H1 (cell line): Measurements from ENCODE around the gene UBL4B. TPM values are rescaled to one million over a fixed set of nuclear protein-coding genes. Genes with fewer than 3 reads are reported as not detected.

Source experiments
- CTCF ChIA-PET: fragments of 300-600 bp; sonication (Branson Sonifier 250); formaldehyde crosslinking; loops from one replicate; lab custom pipeline; 2021; ENCODE audit not compliant: partially characterized antibody; lab: Charles Lee
- POLR2A ChIA-PET: fragments of 300-600 bp; sonication (Branson Sonifier 250); formaldehyde crosslinking; loops from one replicate; lab custom pipeline; 2021; ENCODE audit warnings: inconsistent platforms; ENCODE audit not compliant: partially characterized antibody; lab: Charles Lee
- DNase-seq, 2 experiments: peaks; one replicate each; pipeline versions ENCODE4 v3.0.0 to v3.0.0-alpha.2; 2010 to 2022; ENCODE audit warnings: low spot score in 2 of 2, low read depth in 1 of 2, mixed read lengths in 1 of 2
- FAIRE-seq: peaks from 2 replicates; lab custom pipeline; 2011; peaks lifted over from hg19 to GRCh38; lab: Jason Lieb, UNC
- H2AFZ ChIP-seq: 2 replicates; pipeline ENCODE4 v1.8.1; 2012; ENCODE audit warnings: low read length, inconsistent platforms
- H2AK5ac ChIP-seq: 2 replicates; pipeline ENCODE4 v1.6.1; 2013; ENCODE audit warnings: low read depth, low read length
- H2BK120ac ChIP-seq: replicated peaks from 2 replicates; pipeline ENCODE3; 2013; ENCODE audit warnings: low read depth, low read length, inconsistent platforms
- H2BK12ac ChIP-seq: 2 replicates; pipeline ENCODE4 v1.6.1; 2013; ENCODE audit warnings: low read depth, low read length
- H2BK15ac ChIP-seq: 2 replicates; pipeline ENCODE4 v1.6.1; 2013; ENCODE audit warnings: low read length
- H2BK20ac ChIP-seq: 2 replicates; pipeline ENCODE4 v1.6.1; 2013; ENCODE audit warnings: low read length
- H2BK5ac ChIP-seq: 2 replicates; pipeline ENCODE4 v1.6.1; 2013; ENCODE audit warnings: low read depth, low read length
- H3K14ac ChIP-seq: 2 replicates; pipeline ENCODE4 v1.6.1; 2013; ENCODE audit warnings: inconsistent platforms; ENCODE audit not compliant: insufficient read length
- H3K18ac ChIP-seq: 2 replicates; pipeline ENCODE4 v1.6.1; 2013; ENCODE audit warnings: low read length; ENCODE audit errors: extremely low read depth
- H3K23ac ChIP-seq: 2 replicates; pipeline ENCODE4 v1.6.1; 2013; ENCODE audit warnings: inconsistent platforms; ENCODE audit not compliant: insufficient read length
- H3K23me2 ChIP-seq: 2 replicates; pipeline ENCODE4 v1.6.1; 2013; ENCODE audit warnings: low read depth, low read length
- H3K27ac ChIP-seq: 2 replicates; pipeline ENCODE4 v1.6.1; 2011; ENCODE audit warnings: low read depth, low read length, inconsistent platforms
- H3K27me3 ChIP-seq, 4 experiments: replicated peaks in 1 of 4; 1 replicate in 1 of 4; 2 replicates in 3 of 4; pipeline versions ENCODE4 v1.6.1 to v1.8.1; 2011 to 2013; ENCODE audit warnings: low read length in 3 of 4, mild to moderate bottlenecking in 3 of 4, inconsistent platforms in 2 of 4, mixed read lengths in 2 of 4, moderate library complexity in 1 of 4; ENCODE audit not compliant: control insufficient read depth in 3 of 4, insufficient read depth in 3 of 4; ENCODE audit errors: extremely low read depth in 1 of 4
- H3K36me3 ChIP-seq, 4 experiments: 2 replicates each; pipeline versions ENCODE4 v1.6.1 to v1.8.1; 2011 to 2013; ENCODE audit warnings: mild to moderate bottlenecking in 4 of 4, low read length in 3 of 4, moderate library complexity in 2 of 4, control low read depth in 1 of 4, inconsistent platforms in 1 of 4; ENCODE audit not compliant: insufficient read depth in 4 of 4, control insufficient read depth in 2 of 4
- H3K4ac ChIP-seq: replicated peaks from 2 replicates; pipeline ENCODE3; 2013; ENCODE audit warnings: low read length, low read depth, mixed read lengths, inconsistent platforms; ENCODE audit not compliant: insufficient read length
- H3K4me1 ChIP-seq, 4 experiments: replicated peaks in 1 of 4; 1 replicate in 1 of 4; 2 replicates in 3 of 4; pipeline versions ENCODE4 v1.6.1 to v1.8.1; 2011 to 2013; ENCODE audit warnings: low read length in 3 of 4, inconsistent platforms in 2 of 4, mixed read lengths in 1 of 4; ENCODE audit not compliant: insufficient read depth in 4 of 4, control insufficient read depth in 3 of 4
- H3K4me2 ChIP-seq, 2 experiments: 2 replicates each; pipeline versions ENCODE4 v1.6.1 to v1.8.1; 2011 to 2013; ENCODE audit warnings: low read depth in 2 of 2, low read length in 2 of 2, control low read depth in 1 of 2, inconsistent platforms in 1 of 2, mild to moderate bottlenecking in 1 of 2; ENCODE audit not compliant: insufficient read depth in 1 of 2
- H3K4me3 ChIP-seq, 4 experiments: fragments of 200-600, 300-600 bp in 1 of 4; sonication (generic), shearing (Covaris generic), sonication (Bioruptor Twin) in 1 of 4; 2 replicates each; pipeline versions ENCODE4 v1.5.1 to v1.8.1; 2011 to 2016; ENCODE audit warnings: low read length in 4 of 4, low read depth in 3 of 4, control low read depth in 2 of 4, inconsistent platforms in 2 of 4, mild to moderate bottlenecking in 2 of 4, mixed read lengths in 1 of 4, moderate library complexity in 1 of 4; ENCODE audit not compliant: insufficient read depth in 2 of 4; ENCODE audit errors: extremely low read depth in 1 of 4
- H3K56ac ChIP-seq: replicated peaks from 2 replicates; pipeline ENCODE3; 2013; ENCODE audit warnings: low read depth, mild to moderate bottlenecking, mixed read lengths, low read length, inconsistent platforms; ENCODE audit not compliant: insufficient read length
- H3K79me1 ChIP-seq: 2 replicates; pipeline ENCODE4 v1.6.1; 2013; ENCODE audit warnings: low read depth, low read length, control low read depth
- H3K79me2 ChIP-seq, 2 experiments: 2 replicates each; pipeline versions ENCODE4 v1.6.1 to v1.8.1; 2012 to 2013; ENCODE audit warnings: low read length in 2 of 2, mild to moderate bottlenecking in 2 of 2, inconsistent platforms in 1 of 2; ENCODE audit not compliant: insufficient read depth in 2 of 2, control insufficient read depth in 1 of 2
- H3K9ac ChIP-seq, 4 experiments: replicated peaks in 1 of 4; 1 replicate in 1 of 4; 2 replicates in 3 of 4; pipeline versions ENCODE4 v1.6.1 to v1.8.1; 2011 to 2013; ENCODE audit warnings: low read depth in 3 of 4, low read length in 3 of 4, control low read depth in 2 of 4, mild to moderate bottlenecking in 2 of 4, moderate library complexity in 2 of 4, inconsistent platforms in 1 of 4; ENCODE audit errors: extremely low read depth in 1 of 4
- H3K9me3 ChIP-seq, 2 experiments: 2 replicates each; pipeline versions ENCODE4 v1.6.1 to v1.8.1; 2012 to 2013; ENCODE audit warnings: mild to moderate bottlenecking in 2 of 2, moderate library complexity in 2 of 2, control low read depth in 1 of 2, inconsistent platforms in 1 of 2, low read depth in 1 of 2, low read length in 1 of 2, mixed read lengths in 1 of 2; ENCODE audit not compliant: insufficient read depth in 2 of 2
- H4K20me1 ChIP-seq, 2 experiments: replicated peaks in 1 of 2; 2 replicates each; pipeline versions ENCODE3 to v1.8.1; 2011 to 2013; ENCODE audit warnings: inconsistent platforms in 2 of 2, low read length in 2 of 2, mild to moderate bottlenecking in 1 of 2; ENCODE audit not compliant: insufficient read depth in 2 of 2, control insufficient read depth in 1 of 2
- H4K5ac ChIP-seq: 2 replicates; pipeline ENCODE4 v1.6.1; 2013; ENCODE audit warnings: low read length, low read depth, mixed read lengths, inconsistent platforms; ENCODE audit not compliant: insufficient read length
- H4K8ac ChIP-seq: 2 replicates; pipeline ENCODE4 v1.8.0; 2013; ENCODE audit warnings: mild to moderate bottlenecking, moderate library complexity, low read length, inconsistent platforms; ENCODE audit not compliant: insufficient read depth; ENCODE audit errors: extremely low read depth
- H4K91ac ChIP-seq: replicated peaks from 2 replicates; pipeline ENCODE3; 2013; ENCODE audit warnings: low read length, mixed read lengths, inconsistent platforms; ENCODE audit not compliant: insufficient read length
- ATF3 ChIP-seq: IDR thresholded peaks from 2 replicates; pipeline ENCODE4 v1.6.1; 2011; ENCODE audit warnings: low read depth, mild to moderate bottlenecking, low read length; ENCODE audit not compliant: insufficient read depth
- BACH1 ChIP-seq: IDR thresholded peaks from 2 replicates; pipeline ENCODE4 v1.6.1; 2012; ENCODE audit warnings: low read length, improper control_type of control experiment
- BCL11A ChIP-seq, 2 experiments: IDR thresholded peaks; one replicate each; pipeline ENCODE4 v1.6.1; 2011; ENCODE audit warnings: low read depth in 2 of 2, low read length in 2 of 2, mild to moderate bottlenecking in 2 of 2
- CBX8 ChIP-seq: fragments of 300-800, 300-1000 bp; sonication (generic); IDR thresholded peaks from 2 replicates; pipeline ENCODE4 v1.7.1; 2016; ENCODE audit warnings: low read depth, low read length, borderline replicate concordance
- CHD1 ChIP-seq: IDR thresholded peaks from 2 replicates; pipeline ENCODE4 v1.6.1; 2012; ENCODE audit warnings: low read depth, low read length, improper control_type of control experiment
- CHD2 ChIP-seq: IDR thresholded peaks from 2 replicates; pipeline ENCODE4 v1.6.1; 2012; ENCODE audit warnings: low read length, improper control_type of control experiment
- CREB1 ChIP-seq: IDR thresholded peaks from 2 replicates; pipeline ENCODE4 v1.6.1; 2012; ENCODE audit warnings: inconsistent platforms
- GABPA ChIP-seq: IDR thresholded peaks from 2 replicates; pipeline ENCODE4 v1.6.1; 2011; ENCODE audit warnings: mild to moderate bottlenecking, low read length, moderate library complexity, borderline replicate concordance; ENCODE audit not compliant: insufficient read depth
- KDM4A ChIP-seq: IDR thresholded peaks from one replicate; pipeline ENCODE4 v1.7.1; 2012; ENCODE audit warnings: low read depth, mild to moderate bottlenecking, moderate library complexity, low read length, inconsistent platforms; ENCODE audit not compliant: severe bottlenecking
- PHF8 ChIP-seq: fragments of 200-600 bp; sonication (generic); conservative IDR thresholded peaks from 2 replicates; pipeline ENCODE4 v1.7.1; 2012; ENCODE audit warnings: low read depth, mild to moderate bottlenecking, inconsistent platforms, low read length, moderate library complexity
- RAD21 ChIP-seq, 2 experiments: IDR thresholded peaks in 1 of 2; conservative IDR thresholded peaks in 1 of 2; 2 replicates each; pipeline ENCODE4 v1.6.1; 2011; ENCODE audit warnings: low read depth in 2 of 2, low read length in 2 of 2, improper control_type of control experiment in 1 of 2, inconsistent platforms in 1 of 2, mild to moderate bottlenecking in 1 of 2, moderate library complexity in 1 of 2
- RXRA ChIP-seq: IDR thresholded peaks from 2 replicates; pipeline ENCODE4 v1.6.1; 2011; ENCODE audit warnings: low read depth, mild to moderate bottlenecking, low read length, moderate library complexity; ENCODE audit not compliant: insufficient read depth
- SP1 ChIP-seq: IDR thresholded peaks from 2 replicates; pipeline ENCODE4 v1.6.1; 2011; ENCODE audit warnings: low read depth, low read length
- SP2 ChIP-seq: IDR thresholded peaks from 2 replicates; pipeline ENCODE4 v1.6.1; 2012; ENCODE audit warnings: mild to moderate bottlenecking, low read length, inconsistent platforms
- WGBS, 2 experiments: shearing (Covaris generic) in 1 of 2; methylation state at CpG; one replicate each; pipeline versions ENCODE4 v1.1.6 to v1.1.7; 2013 to 2015; ENCODE audit warnings: low lambda C conversion rate in 2 of 2, mixed read lengths in 2 of 2, inconsistent platforms in 1 of 2, low coverage in 1 of 2, missing lambda C conversion rate in 1 of 2; ENCODE audit not compliant: insufficient replicate concordance in 2 of 2, insufficient coverage in 1 of 2, insufficient read length in 1 of 2; ENCODE audit errors: extremely low coverage in 1 of 2, missing lambda C conversion rate in 1 of 2; 5-methylcytosine and 5-hydroxymethylcytosine counted together
- polyA plus RNA-seq, 7 experiments: library from polyadenylated mRNA; depleted of rRNA in 3 of 7; stranded (reverse) in 5 of 7; unstranded in 2 of 7; fragments of >200 nt in 5 of 7; fragments of 200-250 nt in 2 of 7; gene quantifications; 1 replicate in 5 of 7; 2 replicates in 1 of 7; 4 replicates in 1 of 7; pipeline versions ENCODE4 v1.2.1 to v1.2.3, GENCODE V29; 2011 to 2013; ENCODE audit warnings: missing spikeins in 2 of 7, mixed read lengths in 2 of 7
- total RNA-seq: library from RNA; stranded (reverse); fragmentation: NEBNext Ultra II Directional; extraction: Animal tissue kit (Norgen Biotek cat#: 25700); gene quantifications from 2 replicates; pipeline ENCODE4 v1.2.1, GENCODE V29; 2021

Gene UBL4B
- total and polyA plus RNA-seq, 2 of the 8 experiments (the other 6 are each of a cell fraction or from before 2014, with no cell fraction given), result 0.11 TPM; not detected in 1

- H3K9ac ChIP-seq, result no peak overlapping the region
- CTCF ChIA-PET, result interaction anchor here (1.2 to 4.6 kb wide), 5 partner anchors 10 to 300 kb away, joined by 3 to 20 read pairs (median 5); partner anchors contain the start of gene SLC6A17
- FAIRE-seq, result no peak
- TF ChIP-seq GABPA (no peak), RXRA (no peak), RAD21 (IDR thresholded peaks at IDR 0.05 in 1 of 2, conservative IDR thresholded peaks at IDR 0.05 in 1 of 2; ENCODE audit: low read depth in 2 of 2, low read length in 2 of 2) (no peak), SP1 (no peak), BACH1 (no peak), ATF3 (no peak), CBX8 (no peak), CHD2 (no peak), KDM4A (no peak), CREB1 (no peak), SP2 (no peak), CHD1 (no peak), BCL11A (IDR thresholded peaks at IDR 0.05; ENCODE audit: low read depth in 2 of 2, low read length in 2 of 2) (no peak), PHF8 (no peak)
Measured at GRCh38 chr1:110161165-110161564, 48.9 kb downstream of the UBL4B start.

More at GRCh38 chr1:110161165-110161564, 48.9 kb downstream of the UBL4B start:
- H3K23me2 ChIP-seq, result no peaks in the 10 kb centered on the region
- H3K4me2 ChIP-seq, result no peak overlapping the region
- no peak overlapping the region for H3K4ac ChIP-seq
- H3K27me3 ChIP-seq, result peaks cover 0 to under 1% (median 0%) of the 10 kb centered on the region in 4 experiments; a peak in 1 of 7 replicates
- H3K9me3 ChIP-seq, result no peaks in the 10 kb centered on the region
- H2BK15ac ChIP-seq, result no peak overlapping the region
- no peak overlapping the region for H2BK5ac ChIP-seq
- no peak overlapping the region for H2BK12ac ChIP-seq
- H3K79me1 ChIP-seq, result no peaks in the 10 kb centered on the region
- no peak overlapping the region for H4K5ac ChIP-seq
- no peak overlapping the region for H2AFZ ChIP-seq
- no peaks in the 10 kb centered on the region for H3K36me3 ChIP-seq
- no peak overlapping the region for H3K23ac ChIP-seq
- H3K56ac ChIP-seq, result no peak overlapping the region
- no peak overlapping the region for H4K8ac ChIP-seq
- no peaks in the 10 kb centered on the region; a peak in 1 of 7 replicates for H3K4me1 ChIP-seq
- H2BK20ac ChIP-seq, result no peak overlapping the region
- no peak overlapping the region for H2BK120ac ChIP-seq
- H3K18ac ChIP-seq, result no peak overlapping the region
- H3K4me3 ChIP-seq, result no peak overlapping the region
- no peak overlapping the region for H3K27ac ChIP-seq
- POLR2A ChIA-PET, result interaction anchor here (0.9 to 1.6 kb wide), 2 partner anchors 10 to 17 kb away, joined by 3 to 4 read pairs; no protein-coding TSS in a partner anchor
- no peak for DNase-seq
- peaks cover 2 to 5% of the 10 kb centered on the region in 2 experiments for H4K20me1 ChIP-seq
- 92% methylated on average over 3 of the region's 3 CpGs; no CpG with 5 or more reads in 1 of the 2 experiments for WGBS, 2 experiments
- no peak overlapping the region for H3K14ac ChIP-seq
- no peak overlapping the region for H4K91ac ChIP-seq
- H3K79me2 ChIP-seq, result no peaks in the 10 kb centered on the region
- H2AK5ac ChIP-seq, result no peak overlapping the region
